DMS79 (cell line): ENCODE measurements around the gene ASF1B.
"Not testable (repeated sequence)": the region's sequence is repeated elsewhere in the genome, so short reads cannot be mapped to it uniquely, and the experiment has no call there.

Experiments used
- DNase-seq: peaks from one replicate; lab custom pipeline; 2025; lab: John Stamatoyannopoulos, UW

Gene ASF1B

DNA sequence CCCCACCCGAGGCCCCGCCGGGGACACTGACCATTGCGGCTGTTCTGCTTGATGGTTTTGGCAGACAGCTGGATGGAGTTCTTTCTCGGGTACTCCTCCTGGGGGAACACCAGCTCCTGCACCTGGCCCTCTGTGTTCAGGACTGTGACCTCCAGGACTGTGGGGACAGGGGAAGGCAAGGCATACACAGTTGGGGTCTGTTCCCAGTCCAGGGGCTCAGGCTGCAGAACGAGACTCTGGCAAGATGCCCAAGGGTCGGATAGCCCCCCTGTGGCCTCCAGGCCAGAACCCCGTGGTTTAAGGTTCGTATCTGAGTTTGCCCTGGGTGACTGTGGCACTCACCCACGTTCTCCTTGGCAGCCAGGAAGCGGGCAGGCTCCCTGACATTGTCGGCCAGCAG lies 22.7 kb upstream of the ASF1B start:
- DNase-seq, result no peak

DNA sequence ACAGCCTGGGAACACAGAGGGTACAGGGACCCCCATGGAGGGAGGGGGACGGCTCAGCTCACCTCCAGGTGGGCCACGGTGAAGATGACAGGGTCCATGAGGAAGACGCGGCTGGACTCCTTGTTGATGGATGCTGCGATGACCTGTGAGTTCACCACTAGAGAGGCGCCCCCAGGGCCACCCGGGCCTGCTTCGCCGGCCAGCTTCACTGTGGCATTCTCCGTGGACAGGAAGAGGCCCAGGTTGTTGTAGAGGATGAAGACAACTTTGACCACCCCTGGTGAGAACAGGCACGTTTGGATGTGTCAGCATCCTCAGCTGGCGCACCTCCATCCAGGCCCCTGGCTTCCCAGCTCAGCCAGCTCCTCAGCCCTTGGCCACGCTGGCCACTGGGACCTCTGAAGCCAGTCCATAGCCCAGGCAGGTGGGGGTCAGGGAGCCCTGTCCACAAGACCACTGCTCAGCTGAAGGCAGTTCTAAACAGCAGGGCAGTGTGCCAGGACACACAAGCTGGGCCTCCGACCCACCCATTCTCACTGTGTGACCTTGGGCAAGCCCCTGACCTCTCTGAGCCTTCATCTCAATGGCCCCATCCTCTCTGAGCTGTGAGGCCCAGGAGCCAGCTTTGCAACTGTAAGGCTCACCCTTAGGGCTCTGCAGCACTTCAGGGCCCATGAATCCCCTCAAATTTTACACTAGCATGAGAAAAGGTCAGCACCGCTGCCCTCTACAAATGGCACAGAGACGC lies 22.1 kb upstream of the ASF1B start:
- DNase-seq, result no peak

DNA sequence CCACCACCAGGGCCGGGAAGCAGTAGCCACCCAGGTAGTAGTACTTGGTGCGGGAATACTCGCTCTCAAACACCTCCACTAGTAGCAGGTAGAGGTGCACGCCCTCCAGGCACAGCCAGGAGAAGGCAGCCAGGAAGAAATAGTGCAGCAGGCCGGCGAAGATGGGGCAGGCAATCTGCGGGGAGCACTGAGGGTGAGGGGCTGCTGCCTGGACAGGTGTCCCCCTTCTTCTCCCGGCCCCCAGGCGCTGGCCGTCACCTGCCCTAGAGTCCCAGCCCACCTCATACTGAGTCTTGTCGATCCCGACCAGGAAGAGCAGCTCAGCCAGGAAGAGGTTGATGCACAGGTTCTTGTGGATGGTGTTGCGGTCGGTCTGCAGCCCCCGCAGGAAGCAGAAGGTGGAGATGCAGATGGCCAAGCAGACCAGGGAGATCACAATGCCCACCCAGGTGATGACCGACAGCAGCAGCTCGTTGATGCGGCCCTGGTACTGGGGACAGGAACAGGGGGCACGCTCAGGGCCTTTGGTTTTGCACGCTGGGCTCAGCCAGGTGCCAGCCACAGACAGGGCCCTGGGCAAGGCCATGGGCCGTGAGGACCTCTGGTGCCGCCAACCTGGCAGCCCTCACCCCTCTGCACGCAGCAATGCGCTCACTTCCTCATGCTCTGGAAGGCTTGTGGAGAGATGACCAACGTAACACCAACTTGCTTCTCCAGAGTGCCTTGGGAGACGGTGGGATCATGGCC lies 20.8 kb upstream of the ASF1B start:
- no peak for DNase-seq

DNA sequence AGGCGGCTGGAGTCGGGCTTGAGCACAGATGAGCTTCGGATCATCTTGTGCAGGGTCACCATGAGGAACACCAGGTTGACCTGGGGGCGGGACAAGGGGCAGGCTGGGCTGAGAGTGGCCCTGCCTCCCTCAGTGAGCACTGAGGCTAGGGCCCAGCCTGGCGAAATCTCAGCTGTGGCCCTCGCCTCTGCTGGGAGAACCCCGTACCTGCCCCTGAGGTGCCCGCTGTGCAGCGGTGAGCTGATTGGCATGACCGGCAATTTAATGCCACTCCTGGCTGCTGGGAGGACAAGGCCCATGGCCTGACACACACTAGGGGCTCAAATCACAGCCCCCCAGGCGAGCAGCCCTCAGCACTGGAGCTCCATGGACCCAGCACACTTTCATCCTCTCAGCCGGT lies 19.7 kb upstream of the ASF1B start:
- no peak for DNase-seq

DNA sequence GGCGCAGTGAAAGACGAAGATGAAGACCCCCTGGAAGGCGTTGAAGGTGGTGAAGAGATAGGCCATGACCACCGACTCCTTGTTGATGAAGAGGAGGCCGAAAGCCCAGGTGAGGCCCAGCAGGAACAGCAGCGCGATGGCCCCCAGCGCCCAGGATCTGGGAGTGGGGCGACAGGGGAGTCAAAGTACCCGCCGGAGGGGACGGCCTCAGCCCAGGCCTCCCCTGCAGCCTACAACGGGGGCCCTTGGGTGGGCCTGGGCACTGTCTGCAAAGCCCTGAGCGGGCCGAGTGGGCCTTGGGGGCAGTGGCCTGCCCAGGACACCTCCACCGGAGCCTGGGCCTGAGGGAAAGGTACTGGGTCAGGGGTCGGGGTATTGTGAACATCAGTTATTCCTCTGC lies 19.0 kb upstream of the ASF1B start:
- DNase-seq, result no peak

DNA sequence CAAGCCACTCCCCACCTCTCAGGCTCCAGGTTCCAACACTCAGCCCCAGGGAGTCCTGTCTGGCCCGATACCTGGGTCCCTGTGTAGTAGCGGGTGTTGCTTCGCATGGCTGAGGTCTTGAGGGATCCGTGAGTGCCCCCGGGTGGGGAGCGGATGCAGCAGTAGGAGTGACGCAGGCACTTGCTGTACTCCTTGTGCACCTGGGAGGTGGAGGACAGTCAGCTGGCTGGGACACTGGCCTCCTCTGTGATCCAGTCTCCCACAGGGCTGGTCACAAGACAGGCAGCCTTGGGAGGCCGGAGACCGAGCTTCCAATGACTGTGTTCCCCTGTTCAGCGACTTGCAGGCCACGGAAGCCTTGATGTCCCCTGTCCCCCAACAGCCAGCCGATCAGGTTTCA lies 16.3 kb upstream of the ASF1B start:
- no peak for DNase-seq

DNA sequence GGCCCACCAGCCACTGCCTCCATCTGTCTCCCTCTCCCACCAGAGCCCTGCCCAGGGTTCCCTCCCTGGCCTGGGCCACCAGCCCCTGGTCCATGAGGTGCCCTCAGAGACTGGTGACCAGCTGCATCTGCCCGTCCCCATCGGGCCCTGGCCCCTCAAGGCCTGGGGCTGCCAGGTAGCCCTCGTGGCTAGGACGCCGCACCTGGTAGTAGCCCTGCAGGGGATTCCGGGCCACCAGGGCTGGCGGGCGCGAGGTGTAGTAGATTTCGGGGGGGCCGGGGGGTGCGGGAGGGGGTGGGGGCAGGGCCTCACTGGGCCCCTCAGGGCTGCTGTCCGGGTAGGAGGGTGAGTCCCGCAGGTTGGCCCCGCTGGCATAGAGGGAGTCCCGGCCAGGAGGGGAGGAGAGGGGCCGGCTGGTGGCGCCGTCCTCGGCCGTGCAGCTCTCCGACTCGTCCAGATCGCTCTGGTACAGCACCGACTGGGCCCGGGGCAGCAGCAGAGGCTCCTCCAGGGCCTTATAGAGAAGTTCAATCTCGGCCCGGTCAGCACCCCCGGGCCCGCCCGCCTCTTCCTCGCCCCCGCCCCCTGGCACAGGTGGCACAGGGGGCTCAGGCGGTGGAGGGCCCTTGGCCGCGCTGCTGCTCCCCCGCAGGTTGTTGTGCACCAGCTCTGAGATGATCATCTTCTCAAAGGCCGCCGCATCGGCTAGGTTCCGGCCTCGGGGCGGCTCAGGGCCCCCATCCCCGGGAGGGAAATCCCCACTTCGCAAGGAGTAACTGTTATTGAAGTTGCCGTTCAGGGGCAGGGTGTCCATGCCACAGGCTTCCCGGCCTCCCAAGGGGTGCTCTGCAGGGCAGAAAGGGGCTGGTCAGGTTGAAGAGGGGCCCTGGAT lies 14.6 kb upstream of the ASF1B start:
- DNase-seq, result no peak

DNA sequence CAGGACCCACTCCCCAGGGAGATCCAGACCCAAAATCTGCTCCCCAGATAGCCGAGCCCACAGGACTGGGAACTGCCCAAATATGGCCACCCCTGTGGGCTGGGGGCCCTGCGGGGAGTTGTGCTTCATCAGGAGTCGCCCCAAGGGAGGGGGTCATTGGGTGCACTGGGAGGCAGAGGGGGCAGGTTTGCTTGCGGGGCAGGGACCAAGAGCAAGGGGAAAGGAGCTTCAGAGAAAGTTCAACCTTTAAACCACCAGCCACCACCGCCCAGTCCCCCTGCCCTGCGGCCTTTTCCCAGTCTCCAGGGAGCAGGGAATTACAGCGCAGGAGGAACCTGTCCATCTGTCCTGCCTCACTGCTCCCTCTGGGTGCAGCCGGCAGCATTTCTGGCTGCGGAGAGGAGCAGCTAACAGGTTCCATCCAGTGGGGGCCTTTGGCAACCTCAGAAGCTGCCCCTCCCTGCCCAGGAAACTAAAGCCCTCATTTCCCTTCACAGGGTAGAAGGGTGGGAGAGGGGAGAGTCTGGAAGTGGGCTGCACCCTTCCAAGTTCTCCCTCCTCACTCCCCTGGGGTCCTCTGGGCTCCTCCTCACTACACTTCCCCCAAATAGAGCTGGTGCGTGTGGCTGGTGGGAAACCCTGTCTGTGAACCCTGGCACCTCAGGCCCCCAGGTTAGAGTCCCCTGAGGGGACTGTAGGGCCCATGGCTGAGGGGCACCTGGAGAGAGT lies 13.8 kb upstream of the ASF1B start:
- no peak for DNase-seq

DNA sequence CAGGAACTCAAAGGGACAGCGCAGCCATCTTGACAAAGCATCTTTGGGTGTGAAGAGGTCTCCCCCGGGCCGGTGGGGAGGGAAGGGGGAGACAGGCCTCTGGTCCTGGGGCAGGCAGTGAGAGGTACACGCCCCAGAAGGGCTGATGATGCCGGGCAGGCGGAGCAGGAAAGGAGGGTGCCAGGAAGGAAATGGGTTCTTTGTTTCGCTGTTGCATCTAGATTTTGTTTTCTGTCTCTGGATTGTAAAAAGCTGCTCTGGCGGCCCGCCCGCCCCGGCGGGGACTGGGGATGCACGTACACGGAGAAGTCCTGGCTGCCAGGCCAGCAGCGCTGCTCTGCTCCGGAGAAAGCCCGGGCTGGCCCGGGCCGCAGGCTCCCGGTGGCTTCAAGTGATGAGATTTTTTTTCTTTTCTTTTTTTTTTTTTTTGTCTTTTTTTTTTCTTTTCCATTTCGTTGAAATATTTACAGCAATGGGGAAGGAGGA lies 13.2 kb upstream of the ASF1B start:
- no peak for DNase-seq

DNA sequence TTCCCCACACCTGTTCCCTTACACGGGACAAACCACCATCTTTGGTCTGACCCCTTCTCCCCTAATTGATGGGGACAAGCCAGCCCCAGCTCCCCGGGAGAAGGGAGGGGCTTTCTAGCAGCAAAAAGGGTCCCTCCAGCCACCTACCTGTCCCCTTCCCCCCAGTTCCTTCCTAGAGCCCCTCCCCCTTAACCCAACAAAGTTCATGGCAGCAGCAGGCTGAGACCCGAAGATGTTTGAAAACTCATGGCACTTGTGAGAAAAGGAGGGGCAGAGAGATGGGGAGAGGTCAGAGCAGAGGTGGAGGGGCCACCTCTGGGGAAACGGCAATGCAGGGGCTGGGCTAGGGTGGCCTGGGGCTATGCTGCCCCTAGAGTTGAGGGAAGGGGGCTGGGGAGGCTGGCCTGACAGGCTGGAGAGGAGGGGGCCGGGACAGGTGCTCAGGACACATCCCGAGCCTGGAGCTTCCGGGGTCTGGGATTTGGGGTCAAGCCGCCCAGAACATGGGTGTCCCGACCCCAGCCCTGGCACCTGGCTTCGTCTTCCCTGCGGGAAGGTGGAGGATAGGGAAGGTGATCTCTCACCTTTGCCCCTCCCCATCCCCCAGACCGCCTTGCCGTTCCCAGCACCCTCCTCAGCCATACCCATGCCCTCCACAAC lies 12.5 kb upstream of the ASF1B start:
- no peak for DNase-seq

DNA sequence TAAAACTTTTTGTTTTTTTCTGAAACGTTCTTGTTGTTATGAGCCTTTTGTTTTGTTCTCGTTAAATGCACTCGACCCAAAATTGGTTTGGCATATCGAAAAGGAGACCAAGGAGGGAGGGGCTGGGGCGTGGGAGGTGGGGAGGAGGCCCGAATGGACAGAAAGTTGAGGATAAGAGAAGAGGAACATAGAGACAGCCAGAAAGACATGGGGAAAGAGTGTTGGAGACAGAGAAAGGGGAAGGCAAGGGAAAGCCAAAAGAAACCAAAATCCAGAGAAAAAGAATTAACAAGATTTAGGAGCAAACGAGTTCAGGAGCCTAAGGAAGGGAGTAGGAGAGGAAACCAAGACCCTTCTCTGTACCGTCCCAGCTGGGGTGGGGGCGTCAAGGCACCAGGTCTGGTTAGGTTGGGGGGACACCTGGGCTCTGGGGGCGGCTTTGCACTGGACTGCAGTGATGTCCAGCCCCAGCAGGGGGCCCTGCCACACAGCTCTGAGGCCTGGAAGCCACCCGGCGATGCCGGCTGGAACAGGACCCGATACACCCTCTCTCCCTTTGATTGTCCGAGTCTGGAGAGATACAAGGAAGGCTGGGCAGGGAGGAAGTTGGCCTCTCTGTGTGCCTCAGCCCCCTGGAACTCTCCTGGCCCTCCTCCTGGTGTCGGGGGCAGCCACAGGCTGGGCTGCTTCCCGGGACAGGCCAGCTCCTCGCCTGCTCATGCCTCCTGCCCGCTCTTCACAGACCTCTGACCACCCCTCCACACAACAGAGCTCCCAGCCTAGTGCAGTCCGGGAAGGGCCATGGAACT lies 11.6 kb upstream of the ASF1B start:
- DNase-seq, result peak; percentile 9

DNA sequence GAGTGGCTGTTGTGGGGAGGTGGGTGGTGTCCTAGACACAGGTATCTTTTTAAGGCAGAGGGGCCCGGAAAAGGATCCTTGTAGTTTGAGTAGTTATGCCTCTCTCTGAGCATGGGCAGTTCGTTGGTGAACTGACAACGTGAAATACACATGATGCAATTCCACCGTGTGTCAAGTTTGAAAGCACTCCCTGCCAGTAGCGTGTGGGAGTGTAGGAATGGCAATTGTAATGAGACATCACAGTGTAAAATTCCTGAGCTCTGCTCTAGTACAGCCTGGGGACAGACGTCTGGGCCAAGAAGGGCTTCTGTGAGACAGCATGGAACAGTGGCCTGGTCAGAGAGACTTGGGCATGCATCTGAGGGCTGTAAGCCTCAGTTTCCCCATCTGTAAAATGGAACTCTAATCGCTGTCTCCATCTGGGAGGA lies 10.4 kb upstream of the ASF1B start:
- DNase-seq, result no peak

DNA sequence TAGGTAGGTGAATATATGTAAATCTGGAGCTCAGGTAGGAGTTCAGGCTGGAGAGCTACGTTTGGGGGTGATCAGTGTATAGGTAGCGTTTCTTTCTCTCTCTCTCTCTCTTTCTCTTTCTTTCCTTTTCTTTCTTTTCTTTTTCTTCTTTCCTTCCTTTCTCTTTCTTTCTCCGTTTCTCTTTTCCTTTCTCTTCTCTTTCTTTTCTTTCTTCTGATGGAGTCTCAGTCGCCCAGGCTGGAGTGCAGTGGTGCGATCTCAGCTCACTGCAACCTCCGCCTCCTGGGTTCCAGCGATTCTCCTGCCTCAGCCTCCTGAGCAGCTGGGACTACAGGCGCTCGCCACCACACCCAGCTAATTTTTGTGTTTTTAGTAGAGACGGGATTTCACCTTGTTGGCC lies 9.8 kb upstream of the ASF1B start:
- not testable (repeated sequence) for DNase-seq

DNA sequence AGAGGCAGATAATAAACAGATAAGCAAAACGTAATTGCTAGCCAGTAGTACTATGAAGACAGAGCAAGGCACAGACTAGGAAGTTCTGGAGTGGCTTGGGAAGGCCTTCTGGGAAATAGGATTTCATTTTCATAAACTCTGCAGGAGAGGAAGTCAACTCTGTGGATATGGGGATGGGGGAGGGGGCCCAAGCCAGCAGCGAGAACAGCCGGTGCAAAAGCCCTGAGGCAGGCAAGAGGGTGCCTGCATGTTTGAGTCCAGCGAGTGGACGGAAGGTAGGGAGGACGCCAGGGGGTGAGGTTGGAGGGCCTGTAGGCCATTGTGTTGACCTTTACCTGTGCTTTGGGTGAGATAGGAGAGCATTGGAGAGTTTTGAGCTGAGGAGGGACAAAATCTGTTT lies 9.0 kb upstream of the ASF1B start:
- DNase-seq, result no peak

DNA sequence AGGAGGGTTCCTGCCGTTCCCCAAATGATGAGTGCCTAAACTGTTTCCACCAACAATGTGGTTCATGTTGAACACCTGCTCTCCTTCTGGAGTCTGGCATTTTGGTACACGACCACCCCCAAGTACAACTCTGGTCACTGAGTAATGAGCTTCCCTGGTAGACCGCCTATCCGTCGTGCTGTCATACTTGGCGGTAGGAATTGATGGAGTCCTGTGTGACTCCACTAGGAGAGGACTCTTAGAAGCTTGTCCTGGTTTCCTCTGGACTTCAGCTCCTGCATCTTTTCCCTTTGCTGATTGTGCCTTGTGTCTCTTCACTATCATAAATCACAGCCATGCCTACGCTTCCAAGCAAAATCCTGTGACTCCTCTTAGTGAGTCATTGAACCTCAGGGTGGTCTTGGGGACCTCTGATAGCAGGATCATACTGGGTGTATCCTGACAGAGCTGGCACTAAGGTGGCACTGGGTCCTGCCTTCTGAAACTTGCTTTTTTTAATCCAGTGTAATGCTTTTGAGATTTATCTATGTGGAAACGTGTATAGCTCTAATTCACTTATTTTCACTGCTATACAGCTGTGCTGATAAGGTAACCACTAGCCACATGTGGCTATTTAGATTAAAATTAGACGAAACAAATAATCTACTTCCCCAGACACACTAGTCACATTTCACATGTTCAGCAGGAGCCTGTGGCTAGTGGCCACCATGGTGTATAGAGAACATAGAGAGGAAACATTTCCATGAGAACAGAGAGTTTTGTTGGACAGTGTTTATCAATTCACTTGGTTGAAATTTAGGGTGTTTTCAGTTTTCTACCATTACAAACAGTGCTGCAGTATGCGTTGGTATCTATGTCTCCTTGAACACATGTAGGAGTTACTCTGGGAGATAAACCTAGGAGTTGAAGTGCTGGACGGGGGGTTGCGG lies 6.1 kb upstream of the ASF1B start:
- no peak for DNase-seq

DNA sequence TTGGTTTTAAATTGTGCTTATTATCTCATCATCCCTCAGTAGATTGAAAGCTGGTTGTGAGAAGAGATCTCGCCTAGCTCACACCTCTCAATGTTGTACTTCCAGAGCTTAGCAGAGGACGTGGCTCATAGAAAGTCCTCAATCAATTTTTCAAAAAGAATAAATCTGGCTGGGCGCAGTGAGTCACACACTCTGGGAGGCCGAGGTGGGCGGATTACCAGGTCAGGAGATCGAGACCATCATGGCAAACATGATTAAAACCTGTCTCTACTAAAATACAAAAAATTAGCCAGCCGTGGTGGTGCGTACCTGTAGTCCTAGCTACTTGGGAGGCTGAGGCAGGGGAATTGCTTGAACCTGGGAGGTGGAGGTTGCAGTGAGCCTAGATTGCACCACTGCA lies 4.7 kb upstream of the ASF1B start:
- DNase-seq, result no peak

DNA sequence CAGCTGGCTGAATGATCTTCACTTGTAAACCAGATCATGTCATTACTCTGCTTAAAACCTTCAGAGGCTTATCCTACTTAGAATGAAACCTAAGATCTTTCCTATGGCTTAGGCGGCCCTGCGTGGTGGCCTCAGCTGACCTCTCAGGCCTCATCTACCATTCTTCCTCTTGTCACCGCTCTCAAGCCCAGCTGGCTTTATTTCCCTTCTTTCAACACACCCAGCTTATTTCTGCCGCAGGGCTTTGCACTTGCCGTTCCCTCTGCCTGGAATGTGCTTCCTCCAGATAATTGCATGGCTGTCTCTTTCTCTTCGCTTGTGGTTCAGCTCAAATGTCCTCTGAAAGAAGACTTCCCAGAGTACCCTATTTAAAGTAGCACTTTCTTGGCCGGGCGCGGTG lies 3.6 kb upstream of the ASF1B start:
- no peak for DNase-seq

DNA sequence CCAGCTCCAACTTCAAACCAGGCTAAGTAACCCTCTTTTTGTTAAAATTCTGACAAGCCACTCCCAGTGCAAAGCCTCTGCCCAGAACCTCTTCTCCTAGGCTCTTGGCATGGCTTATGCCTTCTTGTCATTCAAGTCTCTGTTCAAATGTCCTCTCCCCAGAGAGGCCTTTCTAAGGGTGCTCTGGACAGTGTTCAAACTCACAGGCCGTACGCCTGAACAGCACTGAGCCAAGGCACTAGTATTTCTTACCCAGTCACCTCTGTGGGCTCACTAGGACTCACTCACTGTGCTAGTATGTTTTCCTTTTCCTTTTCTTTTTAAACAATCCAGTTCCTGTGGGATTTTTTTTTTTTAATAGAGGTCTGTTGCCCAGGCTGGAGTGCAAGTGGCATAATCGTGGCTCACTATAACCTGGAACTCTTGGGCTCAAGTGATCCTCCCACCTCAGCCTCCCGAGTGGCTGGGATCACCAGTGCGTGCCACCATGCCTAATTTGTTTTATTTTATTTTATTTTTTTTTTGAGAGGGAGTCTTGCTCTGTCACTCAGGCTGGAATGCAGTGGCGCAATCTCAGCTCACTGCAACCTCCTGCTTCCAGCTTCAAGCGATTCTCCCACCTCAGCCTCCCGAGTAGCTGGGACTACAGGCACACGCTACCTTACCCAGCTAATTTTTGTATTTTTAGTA lies 2.3 kb upstream of the ASF1B start:
- DNase-seq, result peak; percentile 42
